Brain pericyte (primary cell): ENCODE data around the gene AP1G2.
"Not testable (repeated sequence)": the region's sequence is repeated elsewhere in the genome, so short reads cannot be mapped to it uniquely, and the experiment has no call there.

ENCODE experiments used
- DNase-seq: peaks from one replicate; pipeline ENCODE4 v3.0.0-alpha.2; 2012; ENCODE audit warnings: low read depth, low spot score

Gene AP1G2

GRCh38 chr14:23567186-23568020, at the start of gene AP1G2:
TSS of gene AP1G2 (minus strand) at chr14:23567791. CDS start at chr14:23567314, 477 bp downstream.
- no peak for DNase-seq

GRCh38 chr14:23615856-23616255, 48.3 kb upstream of the AP1G2 start:
- no peak for DNase-seq

GRCh38 chr14:23614395-23614828, 46.8 kb upstream of the AP1G2 start:
- DNase-seq: no peak

- no peak for DNase-seq
Measured at GRCh38 chr14:23613242-23614070, 45.9 kb upstream of the AP1G2 start.

GRCh38 chr14:23612802-23613201, 45.2 kb upstream of the AP1G2 start:
- no peak for DNase-seq

GRCh38 chr14:23612354-23612732, 44.8 kb upstream of the AP1G2 start:
- DNase-seq: no peak

- DNase-seq: no peak
Measured at GRCh38 chr14:23610815-23611289, 43.3 kb upstream of the AP1G2 start.

- no peak for DNase-seq
Measured at GRCh38 chr14:23610090-23610814, 42.7 kb upstream of the AP1G2 start.

GRCh38 chr14:23609411-23610089, 42.0 kb upstream of the AP1G2 start:
- not testable (repeated sequence) for DNase-seq

- DNase-seq: no peak
Measured at GRCh38 chr14:23609001-23609400, 41.4 kb upstream of the AP1G2 start.

GRCh38 chr14:23608454-23608853, 40.9 kb upstream of the AP1G2 start:
- DNase-seq: no peak

GRCh38 chr14:23605931-23606585, 38.5 kb upstream of the AP1G2 start:
- no peak for DNase-seq

- no peak for DNase-seq
Measured at GRCh38 chr14:23604675-23605170, 37.1 kb upstream of the AP1G2 start.

- DNase-seq: no peak
Measured at GRCh38 chr14:23604148-23604547, 36.6 kb upstream of the AP1G2 start.

- DNase-seq: no peak
Measured at GRCh38 chr14:23603103-23603502, 35.5 kb upstream of the AP1G2 start.

GRCh38 chr14:23602181-23603095, 34.8 kb upstream of the AP1G2 start:
- no peak for DNase-seq

GRCh38 chr14:23601845-23602180, 34.2 kb upstream of the AP1G2 start:
- DNase-seq: no peak

- no peak for DNase-seq
Measured at GRCh38 chr14:23601424-23601823, 33.8 kb upstream of the AP1G2 start.

GRCh38 chr14:23600806-23601205, 33.2 kb upstream of the AP1G2 start:
- DNase-seq: no peak

GRCh38 chr14:23600322-23600707, 32.7 kb upstream of the AP1G2 start:
- DNase-seq: no peak
